CD4-positive, alpha-beta T cell treated with Interleukin-12 subunit alpha and Interleukin-12 subunit beta, for 1 hour (primary cell): ENCODE results near the gene CHIT1.

ENCODE experiments used
- DNase-seq: peaks from one replicate; pipeline ENCODE4 v3.0.0-alpha.2; 2020

The CHIT1 gene

DNA sequence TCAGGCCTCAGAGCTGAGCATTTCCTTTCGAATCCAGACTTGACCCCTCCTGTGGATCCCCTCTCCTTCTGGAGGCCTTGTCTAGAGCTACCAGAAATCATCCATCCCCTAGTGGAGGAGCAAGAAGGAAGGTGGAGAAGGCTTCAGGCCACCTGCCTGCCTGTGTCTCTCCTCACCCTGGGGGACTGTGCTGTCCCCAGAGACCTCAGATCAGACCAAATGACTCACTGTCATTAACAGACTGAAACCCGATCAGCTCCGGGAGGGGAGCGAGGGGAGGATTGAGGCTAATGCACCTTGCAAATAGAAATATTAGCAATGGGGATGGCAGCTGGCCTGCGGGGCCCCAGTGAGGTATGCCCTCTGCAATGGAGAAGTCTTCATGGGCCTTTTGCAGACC, 55.9 kb downstream of the CHIT1 start:
- DNase-seq, result no peak

DNA sequence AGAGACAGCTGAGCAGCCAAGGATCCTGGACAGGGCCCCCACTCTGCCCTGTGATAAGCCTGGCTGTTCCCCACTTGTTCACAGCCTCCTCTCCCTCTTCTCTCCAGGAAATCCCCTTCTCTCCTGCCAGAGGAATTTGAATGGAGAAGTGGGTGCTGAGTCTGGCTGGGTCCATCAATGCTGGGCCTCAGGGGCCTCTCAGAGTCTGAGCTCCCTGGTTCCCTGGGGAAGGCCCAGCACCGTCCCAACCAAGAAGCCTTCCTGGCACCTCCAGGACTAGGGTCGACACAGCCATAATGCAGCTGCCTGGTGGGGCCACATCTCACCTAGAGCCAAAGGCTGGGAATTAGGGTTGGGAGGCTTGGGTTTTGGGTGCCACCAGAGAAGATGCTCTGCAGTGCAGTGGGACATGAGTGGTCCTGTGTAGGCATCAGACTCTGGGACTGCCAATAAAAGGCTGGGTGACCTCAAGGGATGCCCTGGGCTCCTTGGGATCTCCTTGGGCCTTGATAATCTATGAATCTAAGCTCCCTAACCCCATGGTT, 56.4 kb downstream of the CHIT1 start:
- DNase-seq, result no peak

DNA sequence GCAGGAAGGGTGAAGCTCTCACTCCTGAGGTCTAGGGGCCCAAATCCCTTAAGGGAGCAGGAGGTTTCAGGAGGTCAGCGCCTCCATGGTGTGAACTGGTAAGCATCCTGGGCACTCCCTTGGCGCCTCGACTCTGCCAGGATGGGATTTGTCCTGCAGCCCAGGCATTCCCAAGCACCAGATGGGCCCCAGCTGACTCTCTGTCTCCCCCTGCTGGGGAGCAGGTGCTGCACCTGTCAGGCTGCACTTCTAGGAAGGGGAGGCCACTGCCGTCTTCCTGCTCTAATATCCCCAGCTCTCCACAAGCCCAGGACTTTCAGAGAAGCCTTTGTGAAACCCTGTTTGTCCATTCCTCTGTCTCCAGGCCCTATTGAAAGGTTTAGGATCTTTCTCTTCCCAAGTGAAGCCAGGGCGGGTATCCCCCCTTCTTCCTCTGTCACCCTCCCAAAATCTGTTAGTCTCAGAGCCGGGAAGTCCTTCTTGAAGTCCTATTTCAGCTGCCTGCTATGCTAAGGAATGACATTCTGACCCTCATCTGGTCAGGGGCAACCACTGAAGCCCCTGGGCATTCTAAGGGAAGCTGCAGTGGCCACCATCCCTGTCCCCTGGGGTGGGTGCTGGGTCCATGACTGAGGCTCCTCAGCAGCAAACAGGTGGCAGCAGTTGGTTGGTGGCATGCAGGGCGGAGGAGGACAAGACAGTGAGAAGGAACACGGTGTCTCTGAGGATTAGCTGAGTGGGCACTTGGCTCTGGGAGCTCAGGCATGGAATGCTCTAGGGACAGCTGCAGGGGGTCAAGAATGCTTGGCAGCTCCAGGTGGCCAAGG, 57.1 kb downstream of the CHIT1 start:
- peak; percentile 26 for DNase-seq

DNA sequence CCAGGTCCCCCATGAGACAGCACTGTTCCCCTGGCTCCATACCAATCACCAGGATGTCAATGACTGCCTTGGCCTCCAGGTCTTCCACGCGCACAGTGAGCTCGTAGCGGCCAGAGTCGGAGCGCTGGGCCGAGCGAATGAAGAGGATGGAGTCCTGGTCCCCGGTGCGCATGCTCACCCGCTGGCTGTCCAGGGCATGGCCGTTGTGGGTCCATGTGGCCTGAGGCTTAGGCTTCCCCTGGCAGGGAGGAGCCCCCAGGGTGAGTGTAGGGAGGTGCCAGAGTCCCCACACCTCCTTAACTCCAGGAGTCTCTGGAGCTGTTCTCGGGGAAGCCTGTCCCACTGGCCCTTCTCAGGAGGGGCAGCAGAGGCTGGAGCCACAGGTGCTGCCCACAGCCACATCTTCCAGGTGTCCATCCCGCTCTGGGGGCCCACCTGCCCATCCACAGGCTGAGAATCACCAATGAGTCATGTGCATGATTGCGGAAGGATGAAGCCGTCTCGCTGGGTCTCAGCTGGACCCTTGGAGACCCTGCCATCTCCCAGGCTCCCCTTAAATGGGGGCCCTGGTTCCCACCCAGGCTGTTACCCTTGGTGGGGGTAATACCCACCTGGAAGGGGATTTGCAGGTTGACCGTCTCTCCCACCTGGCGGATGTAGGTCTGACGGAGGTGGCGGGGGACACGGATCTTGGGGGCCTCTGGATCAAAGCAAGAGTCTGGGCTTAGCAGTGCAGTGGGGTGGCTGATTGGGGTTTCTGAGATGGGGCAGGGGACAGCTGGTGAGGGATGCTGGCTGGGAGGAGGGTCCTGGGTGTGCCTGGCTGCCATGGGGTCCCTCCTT, 57.9 kb downstream of the CHIT1 start:
- no peak for DNase-seq

DNA sequence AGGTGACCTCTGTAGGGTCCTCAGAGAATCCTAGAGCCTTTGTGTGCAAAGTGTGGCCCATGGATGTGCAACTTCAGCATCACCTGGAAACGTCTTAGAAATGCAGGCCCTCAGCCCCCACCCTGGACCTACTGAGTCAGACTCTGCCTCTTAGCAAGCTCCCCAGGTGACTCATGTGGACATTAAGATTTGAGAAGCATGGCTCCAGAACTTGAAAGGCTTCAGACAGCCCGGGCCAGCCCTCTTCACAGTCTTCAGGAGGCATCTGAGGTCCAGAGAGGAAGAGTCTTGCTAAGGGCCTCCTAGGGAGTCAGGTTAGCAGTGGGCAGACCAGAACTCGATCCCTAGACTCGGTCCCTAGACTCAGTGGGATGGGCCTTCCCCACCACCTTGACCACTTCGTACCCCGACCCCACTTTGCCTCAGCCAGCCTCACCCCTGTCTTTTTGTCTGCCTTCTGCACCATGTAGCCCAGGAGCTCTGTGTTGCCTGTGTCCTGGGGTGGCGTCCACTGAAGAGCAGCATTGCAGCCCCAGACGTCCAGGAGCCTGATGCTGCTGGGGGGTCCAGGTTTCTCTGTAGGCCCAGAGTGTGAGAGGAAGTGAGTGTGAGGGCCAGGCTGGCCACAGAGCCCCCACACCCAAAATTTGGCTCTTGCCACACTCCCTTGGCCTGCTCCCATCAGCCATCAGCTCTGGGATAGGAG, 58.7 kb downstream of the CHIT1 start:
- DNase-seq, result no peak

DNA sequence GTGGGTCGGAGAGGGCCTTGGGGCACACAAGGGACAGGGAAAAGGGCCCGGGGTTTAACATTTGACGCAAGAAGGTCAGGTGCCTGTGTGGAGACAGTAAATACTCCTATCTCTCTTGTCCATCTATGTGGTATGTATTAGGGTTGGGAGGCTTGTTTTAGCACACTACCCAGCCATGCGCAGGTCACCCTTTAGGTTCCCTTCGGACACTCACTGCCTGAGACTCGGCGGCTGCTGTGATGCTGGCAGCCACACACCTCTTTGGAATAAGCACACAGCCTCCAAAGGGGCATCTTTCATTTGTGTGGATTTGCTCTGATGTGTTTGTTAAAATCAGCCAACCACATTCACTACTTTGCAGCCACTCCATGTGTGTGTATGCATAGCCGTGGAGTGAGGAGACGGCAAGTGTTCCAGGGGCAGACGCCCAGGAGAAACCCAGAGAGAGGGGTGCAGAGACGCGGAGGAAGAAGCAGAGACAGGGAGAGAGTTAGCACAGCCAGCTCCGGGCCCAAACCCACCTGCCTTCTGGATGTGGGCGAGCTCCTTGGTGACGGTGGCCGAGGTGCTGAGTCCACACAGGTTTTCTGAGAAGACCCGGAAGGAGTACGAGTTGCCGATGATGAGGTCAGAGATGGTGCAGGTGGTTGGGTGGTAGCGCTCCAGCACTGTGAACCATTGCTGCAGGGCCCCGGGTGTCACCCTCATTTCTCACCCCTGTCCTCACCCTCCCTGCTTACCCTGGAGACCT, 59.5 kb downstream of the CHIT1 start:
- DNase-seq, result no peak

DNA sequence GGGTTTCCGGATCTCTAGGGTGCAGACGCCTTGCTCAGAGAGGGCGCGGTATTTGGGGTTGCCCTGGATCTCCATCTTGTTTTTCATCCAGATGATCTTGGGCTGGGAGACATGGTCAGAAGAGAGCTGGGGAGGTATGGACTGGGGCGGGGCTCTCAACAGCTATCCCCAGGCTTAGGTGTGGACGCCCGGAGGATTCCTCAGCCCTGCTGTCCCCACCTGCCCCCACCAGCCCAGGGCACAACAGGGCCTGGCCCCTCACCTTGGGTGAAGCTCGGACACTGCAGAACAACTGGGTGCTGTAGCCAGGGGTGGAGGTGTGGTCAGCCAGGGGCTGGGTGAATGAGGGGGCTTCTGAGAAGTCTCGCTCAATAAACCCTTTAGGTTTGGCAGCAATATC, 60.5 kb downstream of the CHIT1 start:
- DNase-seq, result no peak

DNA sequence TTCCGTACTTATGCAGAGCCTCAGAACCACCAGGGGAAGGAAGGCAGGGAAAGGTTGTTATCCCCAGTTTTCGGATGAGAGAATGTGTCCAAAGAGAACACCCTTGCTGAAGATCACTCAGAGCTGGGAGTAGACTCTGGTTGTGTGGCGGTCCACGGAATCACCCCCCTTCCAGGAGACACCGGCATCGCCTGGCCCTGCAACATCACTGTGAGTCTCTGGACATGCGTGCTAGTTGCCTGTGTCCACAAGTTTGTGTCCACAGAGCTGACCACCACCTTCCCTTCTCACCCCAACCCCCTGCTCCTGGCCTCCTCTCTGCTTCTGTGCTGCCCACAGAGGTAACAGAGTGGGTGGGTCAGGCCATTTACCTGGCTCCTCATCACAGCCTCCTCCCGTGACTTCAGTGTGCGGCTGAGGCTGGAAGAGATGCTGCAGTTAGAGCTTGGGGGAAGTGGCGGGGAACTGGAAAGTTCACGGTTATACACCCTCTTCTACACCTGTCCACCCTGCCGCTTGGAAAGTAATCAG, 61.2 kb downstream of the CHIT1 start:
- no peak for DNase-seq

DNA sequence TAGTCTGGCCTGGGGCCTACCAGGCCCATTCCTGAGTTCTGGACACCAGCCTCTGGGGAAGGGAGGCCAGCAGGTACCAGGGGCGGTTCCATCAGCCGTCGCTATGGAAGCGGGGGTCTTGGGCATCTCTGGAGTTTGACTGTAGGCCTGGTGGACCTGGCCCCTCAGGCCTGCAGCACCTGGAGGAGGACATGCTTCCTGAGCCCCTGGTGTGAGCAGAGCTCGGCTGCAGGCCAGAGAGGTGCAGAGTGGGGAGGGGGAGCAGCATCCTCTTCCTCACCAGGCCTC, 61.6 kb downstream of the CHIT1 start:
- no peak for DNase-seq

DNA sequence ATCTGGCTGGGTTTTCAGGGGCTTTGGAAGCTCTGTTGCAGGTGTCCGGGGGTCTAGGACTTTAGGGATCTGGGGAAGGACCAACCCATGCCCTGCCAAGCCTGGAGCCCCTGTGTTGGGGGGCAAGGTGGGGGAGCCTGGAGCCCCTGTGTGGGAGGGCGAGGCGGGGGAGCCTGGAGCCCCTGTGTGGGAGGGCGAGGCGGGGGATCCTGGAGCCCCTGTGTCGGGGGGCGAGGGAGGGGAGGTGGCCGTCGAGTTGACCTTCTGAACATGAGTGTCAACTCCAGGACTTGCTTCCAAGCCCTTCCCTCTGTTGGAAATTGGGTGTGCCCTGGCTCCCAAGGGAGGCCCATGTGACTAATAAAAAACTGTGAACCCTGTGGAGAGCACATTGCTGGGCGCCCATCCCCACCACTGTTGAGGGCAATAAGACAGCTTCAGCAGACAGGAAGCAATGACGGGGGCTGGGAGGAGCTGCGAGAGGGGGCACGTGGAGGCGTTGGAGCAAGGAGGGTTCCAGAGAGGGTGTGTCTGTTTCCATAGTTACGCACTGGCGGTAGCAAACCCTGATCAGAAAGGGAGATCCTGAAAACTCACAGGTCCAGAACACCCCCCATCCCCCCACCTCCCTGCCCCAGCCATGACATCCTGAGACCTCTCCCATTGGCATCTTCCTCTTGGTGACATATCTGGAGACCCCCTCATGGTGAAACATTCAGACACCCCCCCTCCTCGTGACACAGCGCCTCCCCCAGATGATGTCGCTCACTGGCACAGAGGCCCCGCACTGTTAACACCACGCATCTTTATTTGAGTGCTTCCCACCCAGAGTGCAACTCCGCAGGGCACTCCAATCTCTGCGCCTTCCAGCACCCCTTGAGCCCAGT, 62.2 kb downstream of the CHIT1 start:
- no peak for DNase-seq

DNA sequence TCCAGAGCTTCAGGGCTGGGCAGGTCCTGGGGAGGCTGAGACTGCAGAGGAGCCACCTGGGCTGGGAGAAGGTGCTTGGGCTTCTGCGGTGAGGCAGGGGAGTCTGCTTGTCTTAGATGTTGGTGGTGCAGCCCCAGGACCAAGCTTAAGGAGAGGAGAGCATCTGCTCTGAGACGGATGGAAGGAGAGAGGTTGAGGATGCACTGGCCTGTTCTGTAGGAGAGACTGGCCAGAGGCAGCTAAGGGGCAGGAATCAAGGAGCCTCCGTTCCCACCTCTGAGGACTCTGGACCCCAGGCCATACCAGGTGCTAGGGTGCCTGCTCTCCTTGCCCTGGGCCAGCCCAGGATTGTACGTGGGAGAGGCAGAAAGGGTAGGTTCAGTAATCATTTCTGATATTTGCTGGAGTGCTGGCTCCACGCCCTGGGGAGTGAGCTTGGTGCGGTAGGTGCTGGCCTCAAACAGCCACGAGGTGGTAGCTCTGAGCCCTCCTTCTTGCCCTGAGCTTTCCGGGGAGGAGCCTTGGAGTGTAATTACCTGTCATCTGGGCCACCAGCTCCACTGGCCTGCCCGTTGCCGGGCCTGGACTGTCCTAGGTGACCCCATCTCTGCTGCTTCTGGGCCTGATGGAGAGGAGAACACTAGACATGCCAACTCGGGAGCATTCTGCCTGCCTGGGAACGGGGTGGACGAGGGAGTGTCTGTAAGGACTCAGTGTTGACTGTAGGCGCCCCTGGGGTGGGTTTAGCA, 63.1 kb downstream of the CHIT1 start:
- DNase-seq, result no peak
